Neutrophil (primary cell): Measurements from ENCODE around the gene CDC25C.
"Not testable (repeated sequence)": the region's sequence is repeated elsewhere in the genome, so short reads cannot be mapped to it uniquely, and the experiment has no call there.

Experiments
- H3K27ac ChIP-seq: fragments of 200-600 bp; sonication (generic); 2 replicates; pipeline ENCODE4 v1.5.1; 2016; ENCODE audit warnings: mild to moderate bottlenecking, moderate library complexity
- H3K27me3 ChIP-seq: fragments of 200-600 bp; sonication (generic); 2 replicates; pipeline ENCODE4 v1.6.0; 2016; ENCODE audit warnings: mild to moderate bottlenecking
- H3K36me3 ChIP-seq: fragments of 200-600 bp; sonication (generic); 2 replicates; pipeline ENCODE4 v1.5.1; 2017
- H3K4me1 ChIP-seq, 2 experiments: fragments of 200-600 bp in 1 of 2; sonication (generic) in 1 of 2; 1 replicate in 1 of 2; 2 replicates in 1 of 2; pipeline versions ENCODE4 v1.5.1 to v1.6.1; 2013 to 2016; ENCODE audit warnings: low read depth in 1 of 2, low read length in 1 of 2, mild to moderate bottlenecking in 1 of 2, moderate library complexity in 1 of 2; ENCODE audit not compliant: control insufficient read depth in 1 of 2, insufficient read depth in 1 of 2
- H3K4me3 ChIP-seq, 2 experiments: fragments of 200-600 bp in 1 of 2; sonication (generic) in 1 of 2; 1 replicate in 1 of 2; 2 replicates in 1 of 2; pipeline ENCODE4 v1.5.1; 2013 to 2016; ENCODE audit warnings: low read depth in 1 of 2, low read length in 1 of 2, mild to moderate bottlenecking in 1 of 2, moderate library complexity in 1 of 2
- H3K9me3 ChIP-seq: fragments of 200-600 bp; sonication (generic); 2 replicates; pipeline ENCODE4 v1.5.1; 2016
- TF ChIP-seq, protein P1 (sequence below): fragments of 200-600 bp; sonication (generic); IDR thresholded peaks from 2 replicates; pipeline ENCODE4 v1.5.1; 2016; ENCODE audit warnings: antibody characterized with exemption

CDC25C gene

DNA sequence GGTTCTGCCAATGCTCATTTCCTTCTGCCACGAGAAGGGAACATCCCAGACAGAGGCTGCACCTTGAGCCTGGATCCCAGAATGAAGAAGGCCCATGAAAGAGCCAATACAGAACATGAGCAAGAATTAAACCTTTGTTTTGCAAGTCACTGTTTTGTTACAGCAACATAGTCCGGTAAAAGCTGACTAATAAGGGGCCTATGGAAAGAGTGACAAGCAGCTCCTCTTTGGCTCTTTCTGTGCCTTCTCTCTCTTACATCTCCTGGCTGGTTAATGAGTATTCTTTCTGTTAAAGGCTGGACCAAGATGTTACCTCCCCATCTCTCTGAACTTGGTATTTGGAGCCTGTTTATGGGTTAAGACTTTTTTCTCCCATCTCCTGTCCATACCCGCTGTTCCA is 68.0 kb downstream of the CDC25C start:
- Histone ChIP-seq H3K9me3 (no peaks in the 10 kb centered on the region), H3K4me3 (no peak overlapping the region), H3K36me3 (no peaks in the 10 kb centered on the region), H3K27ac (no peak overlapping the region), H3K4me1 (no peaks in the 10 kb centered on the region), H3K27me3 (no peaks in the 10 kb centered on the region)
- TF ChIP-seq, protein P1, sequence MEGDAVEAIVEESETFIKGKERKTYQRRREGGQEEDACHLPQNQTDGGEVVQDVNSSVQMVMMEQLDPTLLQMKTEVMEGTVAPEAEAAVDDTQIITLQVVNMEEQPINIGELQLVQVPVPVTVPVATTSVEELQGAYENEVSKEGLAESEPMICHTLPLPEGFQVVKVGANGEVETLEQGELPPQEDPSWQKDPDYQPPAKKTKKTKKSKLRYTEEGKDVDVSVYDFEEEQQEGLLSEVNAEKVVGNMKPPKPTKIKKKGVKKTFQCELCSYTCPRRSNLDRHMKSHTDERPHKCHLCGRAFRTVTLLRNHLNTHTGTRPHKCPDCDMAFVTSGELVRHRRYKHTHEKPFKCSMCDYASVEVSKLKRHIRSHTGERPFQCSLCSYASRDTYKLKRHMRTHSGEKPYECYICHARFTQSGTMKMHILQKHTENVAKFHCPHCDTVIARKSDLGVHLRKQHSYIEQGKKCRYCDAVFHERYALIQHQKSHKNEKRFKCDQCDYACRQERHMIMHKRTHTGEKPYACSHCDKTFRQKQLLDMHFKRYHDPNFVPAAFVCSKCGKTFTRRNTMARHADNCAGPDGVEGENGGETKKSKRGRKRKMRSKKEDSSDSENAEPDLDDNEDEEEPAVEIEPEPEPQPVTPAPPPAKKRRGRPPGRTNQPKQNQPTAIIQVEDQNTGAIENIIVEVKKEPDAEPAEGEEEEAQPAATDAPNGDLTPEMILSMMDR = no peak

DNA sequence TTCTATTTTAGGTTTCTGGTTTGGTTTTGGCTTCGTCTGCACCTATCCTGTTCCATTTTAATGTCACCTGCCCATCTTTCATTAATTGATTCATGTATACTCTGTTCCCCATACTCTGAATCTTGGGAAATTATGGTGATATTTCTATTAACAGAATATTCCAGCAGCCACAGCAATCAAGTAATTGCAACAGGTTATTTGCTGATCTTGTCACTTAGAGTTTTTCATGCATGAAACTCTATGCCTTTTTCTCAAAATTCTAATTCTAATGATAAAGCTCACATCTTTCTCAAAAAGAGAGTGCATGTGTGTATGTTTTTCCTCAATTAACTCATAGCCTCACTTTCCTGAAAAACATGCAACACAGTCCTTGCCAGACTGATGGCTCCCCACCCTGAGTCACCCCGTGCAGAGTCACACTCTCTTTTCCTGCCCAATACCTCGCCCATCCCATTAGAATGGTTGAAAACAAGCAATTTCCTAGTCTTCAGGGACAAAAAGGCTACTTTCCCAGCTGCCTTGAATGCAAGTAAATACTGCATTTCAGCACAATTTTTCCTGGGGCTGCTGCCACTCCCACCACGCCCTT is 72.8 kb downstream of the CDC25C start:
- H3K4me3 ChIP-seq = no peak overlapping the region
- no peaks in the 10 kb centered on the region for H3K27me3 ChIP-seq
- no peaks in the 10 kb centered on the region for H3K4me1 ChIP-seq
- TF ChIP-seq, protein P1 = no peak
- no peaks in the 10 kb centered on the region for H3K9me3 ChIP-seq
- no peak overlapping the region for H3K27ac ChIP-seq
- H3K36me3 ChIP-seq = no peaks in the 10 kb centered on the region

DNA sequence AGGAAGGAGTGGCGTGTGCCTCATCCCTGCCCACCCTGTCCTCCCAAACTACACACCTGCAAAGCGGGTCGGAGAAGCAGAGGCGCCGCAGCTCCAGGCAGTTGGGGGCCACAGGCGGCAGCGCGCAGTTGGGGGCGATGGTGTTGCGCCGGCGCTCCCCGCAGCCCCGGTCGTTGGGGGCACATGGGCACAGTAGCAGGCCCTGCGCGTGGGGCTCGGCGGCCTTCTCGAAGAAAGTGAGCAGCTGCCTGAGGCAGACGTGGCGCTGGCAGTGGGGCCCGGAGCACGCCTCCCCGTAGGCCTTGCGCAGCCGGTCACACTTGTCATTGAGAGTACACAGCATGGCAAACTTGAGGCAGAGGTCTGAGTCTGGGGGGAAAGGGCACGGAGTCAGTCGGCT is 74.0 kb downstream of the CDC25C start:
- Histone ChIP-seq H3K4me1 (no peaks in the 10 kb centered on the region), H3K4me3 (no peak overlapping the region), H3K9me3 (no peaks in the 10 kb centered on the region), H3K27ac (no peak overlapping the region), H3K36me3 (no peaks in the 10 kb centered on the region), H3K27me3 (no peaks in the 10 kb centered on the region)
- TF ChIP-seq, protein P1 = no peak

- no peaks in the 10 kb centered on the region for H3K4me1 ChIP-seq
- no peaks in the 10 kb centered on the region for H3K27me3 ChIP-seq
- no peak overlapping the region for H3K4me3 ChIP-seq
- H3K36me3 ChIP-seq = no peaks in the 10 kb centered on the region
- H3K27ac ChIP-seq = no peak overlapping the region
- TF ChIP-seq, protein P1 = no peak
- no peaks in the 10 kb centered on the region for H3K9me3 ChIP-seq
Measured at GRCh38 chr5:138252944-138253343, 78.7 kb downstream of the CDC25C start.

- not testable (repeated sequence) for H3K4me1 ChIP-seq, H3K36me3 ChIP-seq, H3K9me3 ChIP-seq, H3K27ac ChIP-seq, H3K4me3 ChIP-seq
- peaks cover 11% of the 10 kb centered on the region for H3K27me3 ChIP-seq
Measured at GRCh38 chr5:138247800-138248199, 83.8 kb downstream of the CDC25C start.

- Histone ChIP-seq H3K4me1 (peaks cover 6% of the 10 kb centered on the region in 2 experiments), H3K27me3 (peaks cover 20% of the 10 kb centered on the region), H3K36me3 (no peaks in the 10 kb centered on the region), H3K27ac (no peak overlapping the region), H3K9me3 (no peaks in the 10 kb centered on the region), H3K4me3 (no peak overlapping the region)
- TF ChIP-seq, protein P1 = no peak
Measured at GRCh38 chr5:138246822-138247221, 84.8 kb downstream of the CDC25C start.
